Body of pancreas (tissue), 4 donors: ENCODE results near the gene CNTNAP2.

Experiments
- POLR2A ChIP-seq, 3 donors: fragments of 450-650 bp; IDR thresholded peaks; one replicate each; pipeline ENCODE4 v1.6.1; 2016; ENCODE audit warnings: antibody characterized with exemption in 3 of 3, mild to moderate bottlenecking in 2 of 3
- TF ChIP-seq, protein P1 (sequence below), 7 experiments: fragments of 450-650 bp in 4 of 7; fragments of 200-600 bp in 3 of 7; sonication (generic) in 3 of 7; IDR thresholded peaks; one replicate each; pipeline ENCODE4 v1.5.1; 2016 to 2019; ENCODE audit warnings: antibody characterized with exemption in 7 of 7

DNA sequence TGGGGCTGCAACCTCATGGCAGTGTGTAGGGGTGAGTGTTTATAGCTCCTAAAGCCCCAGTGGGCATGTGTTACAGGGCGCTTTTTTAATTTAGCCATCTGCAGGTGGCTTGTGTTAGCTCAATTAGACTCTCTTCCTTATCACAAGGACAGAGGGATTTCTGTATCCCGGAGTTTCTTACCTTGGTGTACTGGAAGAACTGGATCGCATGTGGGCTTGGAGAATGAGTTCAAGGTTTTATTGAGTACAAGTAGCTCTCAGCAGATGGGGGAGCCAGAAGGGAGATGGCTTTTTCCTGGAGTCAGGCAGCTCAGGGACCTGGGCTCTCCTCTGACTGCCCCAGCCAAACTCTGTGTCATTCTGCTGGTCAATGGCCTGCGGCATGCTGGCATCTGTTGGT, 2320.4 kb downstream of the CNTNAP2 start:
- TF ChIP-seq, protein P1, sequence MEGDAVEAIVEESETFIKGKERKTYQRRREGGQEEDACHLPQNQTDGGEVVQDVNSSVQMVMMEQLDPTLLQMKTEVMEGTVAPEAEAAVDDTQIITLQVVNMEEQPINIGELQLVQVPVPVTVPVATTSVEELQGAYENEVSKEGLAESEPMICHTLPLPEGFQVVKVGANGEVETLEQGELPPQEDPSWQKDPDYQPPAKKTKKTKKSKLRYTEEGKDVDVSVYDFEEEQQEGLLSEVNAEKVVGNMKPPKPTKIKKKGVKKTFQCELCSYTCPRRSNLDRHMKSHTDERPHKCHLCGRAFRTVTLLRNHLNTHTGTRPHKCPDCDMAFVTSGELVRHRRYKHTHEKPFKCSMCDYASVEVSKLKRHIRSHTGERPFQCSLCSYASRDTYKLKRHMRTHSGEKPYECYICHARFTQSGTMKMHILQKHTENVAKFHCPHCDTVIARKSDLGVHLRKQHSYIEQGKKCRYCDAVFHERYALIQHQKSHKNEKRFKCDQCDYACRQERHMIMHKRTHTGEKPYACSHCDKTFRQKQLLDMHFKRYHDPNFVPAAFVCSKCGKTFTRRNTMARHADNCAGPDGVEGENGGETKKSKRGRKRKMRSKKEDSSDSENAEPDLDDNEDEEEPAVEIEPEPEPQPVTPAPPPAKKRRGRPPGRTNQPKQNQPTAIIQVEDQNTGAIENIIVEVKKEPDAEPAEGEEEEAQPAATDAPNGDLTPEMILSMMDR (IDR thresholded peaks at IDR 0.05), result no peak
- no peak for TF ChIP-seq POLR2A (IDR thresholded peaks at IDR 0.05)
